Umbilical cord (tissue), 1 donor: Measurements from ENCODE around the gene SCN4A. TPM values are rescaled to one million over a fixed set of nuclear protein-coding genes. Genes with fewer than 3 reads are reported as not detected.

Experiments used
- total RNA-seq: library from RNA; depleted of rRNA; stranded (reverse); fragments of >200 nt; gene quantifications from one replicate; pipeline ENCODE4 v1.2.3, GENCODE V29; 2014; ENCODE audit warnings: low replicate concordance; ENCODE audit not compliant: insufficient read depth

The SCN4A gene
- total RNA-seq, 1 donor from 2014 or later = under 0.01 TPM

Other genes starting within 250 kb of the SCN4A start
- gene STRADA, start 231.1 kb downstream of the SCN4A start, total RNA-seq = 10.6 TPM
- 58.5 TPM for gene CCDC47, start 199.3 kb downstream of the SCN4A start, total RNA-seq
- 79.2 TPM for gene DDX42, start 198.7 kb downstream of the SCN4A start, total RNA-seq
- gene PSMC5, start 145.5 kb downstream of the SCN4A start, total RNA-seq = 42.1 TPM
- gene FTSJ3, start 145.3 kb downstream of the SCN4A start, total RNA-seq = 45.5 TPM
- 103 TPM for gene SMARCD2, start 130.2 kb downstream of the SCN4A start, total RNA-seq
- 4.3 TPM for gene CSH2, start 99.2 kb downstream of the SCN4A start, total RNA-seq
- 4.1 TPM for gene GH2, start 91.0 kb downstream of the SCN4A start, total RNA-seq
- gene CSH1, start 76.3 kb downstream of the SCN4A start, total RNA-seq = 0.72 TPM
- 5.5 TPM for gene CSHL1, start 61.7 kb downstream of the SCN4A start, total RNA-seq
- gene GH1, start 54.1 kb downstream of the SCN4A start, total RNA-seq = not detected
- not detected for gene CD79B, start 40.6 kb downstream of the SCN4A start, total RNA-seq
- gene PRR29, start 25.4 kb upstream of the SCN4A start, total RNA-seq = not detected
- gene ICAM2, start 47.7 kb upstream of the SCN4A start, total RNA-seq = 7.2 TPM
- 17.8 TPM for gene ERN1, start 157.2 kb upstream of the SCN4A start, total RNA-seq